Gastroesophageal sphincter (tissue), 3 donors: ENCODE data around the gene ARFGAP2.
A peak's percentile ranks its signal among the peaks of the same experiment; 100 is the strongest.

Experiments used
- CTCF ChIP-seq, 4 experiments: fragments of 200-600 bp in 2 of 4; fragments of 450-650 bp in 2 of 4; sonication (generic) in 1 of 4; IDR thresholded peaks; one replicate each; pipeline ENCODE4 v1.5.1; 2017 to 2019; ENCODE audit warnings: antibody characterized with exemption in 4 of 4, mild to moderate bottlenecking in 2 of 4, moderate library complexity in 2 of 4
- POLR2A ChIP-seq, 2 donors: fragments of 450-650 bp; IDR thresholded peaks; one replicate each; pipeline ENCODE4 v1.6.1; 2017; ENCODE audit warnings: antibody characterized with exemption in 2 of 2, mild to moderate bottlenecking in 2 of 2, moderate library complexity in 1 of 2
- POLR2AphosphoS5 ChIP-seq: sonication (generic); formaldehyde crosslinking; IDR thresholded peaks from one replicate; pipeline ENCODE4 v1.6.1; 2017; ENCODE audit warnings: antibody characterized with exemption

- TF ChIP-seq CTCF (IDR thresholded peaks at IDR 0.05) (peak in 3 of 4 experiments; percentile 8 to 40 (median 22)), POLR2A (IDR thresholded peaks at IDR 0.05) (peak in 1 of 2 donors; percentile 54), POLR2AphosphoS5 (no peak)
Measured at GRCh38 chr11:47186076-47186699, 9.5 kb upstream of the ARFGAP2 start, which contains the start of gene PACSIN3.
